ENCODE results near the gene PIM1. TPM values are rescaled to one million over a fixed set of nuclear protein-coding genes. Genes with fewer than 3 reads are reported as not detected.

PIM1 gene
- total and polyA plus RNA-seq, 9 of the 15 experiments (the other 6 are each of a cell fraction or from before 2014, with no cell fraction given): 19.0 to 789 (median 212) TPM

- TF ChIP-seq POLR2G (IDR thresholded peaks at IDR 0.05; ENCODE audit: low read depth, low read length): peak; percentile 59; the same call in 1 of the 2 replicates
- TF ChIP-seq PRPF4 (IDR thresholded peaks at IDR 0.05; ENCODE audit: insufficient read depth, low read depth, low read length, poor library complexity, severe bottlenecking): no peak
- no peak for TF ChIP-seq ZC3H8 (IDR thresholded peaks at IDR 0.05)
- no peak for TF ChIP-seq ZNF507 (tag; conservative IDR thresholded peaks at IDR 0.05)
- no peak for TF ChIP-seq ZNF75A (CRISPR knock-in tag; IDR thresholded peaks at IDR 0.05)
- TF ChIP-seq IRF2 (CRISPR knock-in tag; IDR thresholded peaks at IDR 0.05): no peak
- peak; percentile 11; the same call in 1 of the 2 replicates for TF ChIP-seq BHLHE40 (IDR thresholded peaks at IDR 0.05; ENCODE audit: low read length)
- no peak for TF ChIP-seq CAMTA2 (CRISPR knock-in tag; conservative IDR thresholded peaks at IDR 0.05)
- 0 out of 2 replicates have a peak, but pooled peaks have one; percentile 30 for TF ChIP-seq ZNF780A (CRISPR knock-in tag; IDR thresholded peaks at IDR 0.05)
- no peak for TF ChIP-seq NONO (IDR thresholded peaks at IDR 0.05; ENCODE audit: low read depth in 2 of 2, low read length in 1 of 2)
- no peak for TF ChIP-seq HCFC1 (IDR thresholded peaks at IDR 0.05; ENCODE audit: low read depth, low read length)
- TF ChIP-seq CBX2 (IDR thresholded peaks at IDR 0.05; ENCODE audit: insufficient read depth, low read length, poor library complexity, severe bottlenecking): no peak
- TF ChIP-seq SMAD1 (IDR thresholded peaks at IDR 0.05; ENCODE audit: low read depth, low read length, partially characterized antibody): peak; percentile 63
- TF ChIP-seq, protein P1, sequence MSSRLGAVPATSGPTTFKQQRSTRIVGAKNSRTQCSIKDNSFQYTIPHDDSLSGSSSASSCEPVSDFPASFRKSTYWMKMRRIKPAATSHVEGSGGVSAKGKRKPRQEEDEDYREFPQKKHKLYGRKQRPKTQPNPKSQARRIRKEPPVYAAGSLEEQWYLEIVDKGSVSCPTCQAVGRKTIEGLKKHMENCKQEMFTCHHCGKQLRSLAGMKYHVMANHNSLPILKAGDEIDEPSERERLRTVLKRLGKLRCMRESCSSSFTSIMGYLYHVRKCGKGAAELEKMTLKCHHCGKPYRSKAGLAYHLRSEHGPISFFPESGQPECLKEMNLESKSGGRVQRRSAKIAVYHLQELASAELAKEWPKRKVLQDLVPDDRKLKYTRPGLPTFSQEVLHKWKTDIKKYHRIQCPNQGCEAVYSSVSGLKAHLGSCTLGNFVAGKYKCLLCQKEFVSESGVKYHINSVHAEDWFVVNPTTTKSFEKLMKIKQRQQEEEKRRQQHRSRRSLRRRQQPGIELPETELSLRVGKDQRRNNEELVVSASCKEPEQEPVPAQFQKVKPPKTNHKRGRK (tag; IDR thresholded peaks at IDR 0.05): no peak
- no peak for TF ChIP-seq HMGXB4 (CRISPR knock-in tag; IDR thresholded peaks at IDR 0.05)
- TF ChIP-seq ZNF184 (CRISPR knock-in tag; IDR thresholded peaks at IDR 0.05): no peak
- no peak for TF ChIP-seq GABPA (tag; conservative IDR thresholded peaks at IDR 0.05; ENCODE audit: low read depth)
- no peak for TF ChIP-seq MYC (IDR thresholded peaks at IDR 0.05; ENCODE audit: low read depth, low read length)
- TF ChIP-seq MYC (CRISPR knock-in tag; IDR thresholded peaks at IDR 0.05; ENCODE audit: borderline replicate concordance, low read depth): no peak
- no peak; the same call in none of the 2 replicates for TF ChIP-seq NFRKB (IDR thresholded peaks at IDR 0.05; ENCODE audit: low read depth)
- TF ChIP-seq DPF2 (IDR thresholded peaks at IDR 0.05): no peak
- no peak for TF ChIP-seq ZNF644 (tag; IDR thresholded peaks at IDR 0.05; ENCODE audit: low read depth)
- 0 out of 2 replicates have a peak, but pooled peaks have one; percentile 8 for TF ChIP-seq PHF8 (IDR thresholded peaks at IDR 0.05; ENCODE audit: borderline replicate concordance, low read length)
- TF ChIP-seq EGR1 (conservative IDR thresholded peaks at IDR 0.05): no peak
- peak; percentile 52; the same call in 1 of the 2 replicates for TF ChIP-seq HEY1 (CRISPR knock-in tag; IDR thresholded peaks at IDR 0.05; ENCODE audit: borderline replicate concordance)
- no peak for TF ChIP-seq BRD9 (IDR thresholded peaks at IDR 0.05; ENCODE audit: low read depth, partially characterized antibody)
- no peak for TF ChIP-seq FOXK2 (conservative IDR thresholded peaks at IDR 0.05 in 1 of 2, IDR thresholded peaks at IDR 0.05 in 1 of 2; ENCODE audit: low read depth in 2 of 2)
- no peak for TF ChIP-seq SREBF2 (CRISPR knock-in tag; IDR thresholded peaks at IDR 0.05)
Observed at GRCh38 chr6:37174515-37175331, 4.8 kb downstream of the PIM1 start (continued).
